ENCODE measurements around the gene OSBPL7.

OSBPL7 gene

GRCh38 chr17:47806913-47807255 lies 14.7 kb downstream of the OSBPL7 start:
- TF ChIP-seq Cebpa-rat (IDR thresholded peaks at IDR 0.05): no peak
- Histone ChIP-seq H3K9ac (no peak overlapping the region), H3K27me3 (no peaks in the 10 kb centered on the region), H3K4me1 (peaks cover 9 to 55% (median 38%) of the 10 kb centered on the region in 10 experiments), H3K9me3 (replicated peaks in 1 of 11) (no peaks in the 10 kb centered on the region), H3K27ac (0 out of 22 replicates have a peak overlapping the region, but pooled peaks of 1 of the 11 experiments have one; percentile 56), H4K20me1 (peaks cover 0 to 64% (median 0%) of the 10 kb centered on the region in 11 experiments; a peak in 7 of 22 replicates), H3K4me2 (peak overlapping the region in 5 of 11 experiments; percentile 53 to 89 (median 78); a peak in 7 of 22 replicates), H3K4me3 (no peak overlapping the region), H3K36me3 (peaks cover 43 to 53% (median 50%) of the 10 kb centered on the region in 11 experiments)

GRCh38 chr17:47806026-47806912 lies 15.3 kb downstream of the OSBPL7 start:
- Histone ChIP-seq H3K4me1 (peaks cover 9 to 57% (median 38%) of the 10 kb centered on the region in 10 experiments), H3K4me3 (no peak overlapping the region), H3K27me3 (no peaks in the 10 kb centered on the region), H4K20me1 (peaks cover 0 to 65% (median 0%) of the 10 kb centered on the region in 11 experiments; a peak in 7 of 22 replicates), H3K9me3 (replicated peaks in 1 of 11) (no peaks in the 10 kb centered on the region), H3K4me2 (peak overlapping the region; percentile 41 to 89 (median 68); a peak in 18 of 22 replicates), H3K27ac (peak overlapping the region in 4 of 11 experiments; percentile 10 to 56 (median 32); a peak in 5 of 22 replicates), H3K36me3 (peaks cover 39 to 48% (median 44%) of the 10 kb centered on the region in 11 experiments), H3K9ac (peak overlapping the region in 4 of 11 experiments; percentile 11 to 40 (median 22); a peak in 4 of 22 replicates)
- no peak for TF ChIP-seq Cebpa-rat (IDR thresholded peaks at IDR 0.05)

GRCh38 chr17:47804461-47804860 lies 17.1 kb downstream of the OSBPL7 start:
- Histone ChIP-seq H3K36me3 (peaks cover 26 to 30% (median 28%) of the 10 kb centered on the region in 11 experiments), H4K20me1 (peaks cover 0 to 54% (median 0%) of the 10 kb centered on the region in 11 experiments; a peak in 6 of 22 replicates), H3K9me3 (replicated peaks in 1 of 11) (no peaks in the 10 kb centered on the region), H3K4me1 (peaks cover 9 to 57% (median 33%) of the 10 kb centered on the region in 10 experiments), H3K27ac (no peak overlapping the region), H3K4me2 (peak overlapping the region in 7 of 11 experiments; percentile 53 to 89 (median 75); a peak in 13 of 22 replicates), H3K4me3 (no peak overlapping the region), H3K27me3 (no peaks in the 10 kb centered on the region), H3K9ac (no peak overlapping the region)
- no peak for TF ChIP-seq Cebpa-rat (IDR thresholded peaks at IDR 0.05)

- H3K4me1 ChIP-seq: peaks cover 9 to 57% (median 33%) of the 10 kb centered on the region in 10 experiments
- TF ChIP-seq Cebpa-rat (IDR thresholded peaks at IDR 0.05): no peak
- peaks cover 19 to 23% (median 21%) of the 10 kb centered on the region in 11 experiments for H3K36me3 ChIP-seq
- no peak overlapping the region for H3K9ac ChIP-seq
- H3K27ac ChIP-seq: no peak overlapping the region
- peak overlapping the region in 2 of 11 experiments; percentile 68 to 87; a peak in 3 of 22 replicates for H3K4me2 ChIP-seq
- no peaks in the 10 kb centered on the region for H3K9me3 ChIP-seq (replicated peaks in 1 of 11)
- no peaks in the 10 kb centered on the region for H3K27me3 ChIP-seq
- no peak overlapping the region for H3K4me3 ChIP-seq
- peaks cover 0 to 47% (median 0%) of the 10 kb centered on the region in 11 experiments; a peak in 6 of 22 replicates for H4K20me1 ChIP-seq
These were observed 17.8 kb downstream of the OSBPL7 start for GRCh38 chr17:47803751-47804150.

GRCh38 chr17:47803201-47803600 lies 18.4 kb downstream of the OSBPL7 start:
- H3K9ac ChIP-seq: no peak overlapping the region
- H3K4me2 ChIP-seq: peak overlapping the region in 1 of 11 experiments; percentile 87; a peak in 2 of 22 replicates
- H4K20me1 ChIP-seq: peaks cover 0 to 44% (median 0%) of the 10 kb centered on the region in 11 experiments; a peak in 6 of 22 replicates
- no peak overlapping the region for H3K27ac ChIP-seq
- TF ChIP-seq Cebpa-rat (IDR thresholded peaks at IDR 0.05): no peak
- H3K9me3 ChIP-seq (replicated peaks in 1 of 11): no peaks in the 10 kb centered on the region
- peaks cover 9 to 57% (median 33%) of the 10 kb centered on the region in 10 experiments for H3K4me1 ChIP-seq
- H3K36me3 ChIP-seq: peaks cover 14 to 17% (median 16%) of the 10 kb centered on the region in 11 experiments
- no peaks in the 10 kb centered on the region for H3K27me3 ChIP-seq
- no peak overlapping the region for H3K4me3 ChIP-seq

- Histone ChIP-seq H4K20me1 (peaks cover 0 to 37% (median 0%) of the 10 kb centered on the region in 11 experiments; a peak in 6 of 22 replicates), H3K4me3 (no peak overlapping the region), H3K4me2 (peak overlapping the region in 5 of 11 experiments; percentile 20 to 45 (median 36); a peak in 5 of 22 replicates)
These were observed 19.1 kb downstream of the OSBPL7 start for GRCh38 chr17:47802341-47803022.

GRCh38 chr17:47801906-47802305 lies 19.7 kb downstream of the OSBPL7 start:
- Histone ChIP-seq H4K20me1 (peaks cover 0 to 31% (median 0%) of the 10 kb centered on the region in 11 experiments; a peak in 6 of 22 replicates), H3K9ac (no peak overlapping the region)
- TF ChIP-seq Cebpa-rat (IDR thresholded peaks at IDR 0.05): no peak

More at GRCh38 chr17:47802341-47803022, 19.1 kb downstream of the OSBPL7 start:
- Histone ChIP-seq H3K27ac (no peak overlapping the region), H3K9ac (no peak overlapping the region), H3K9me3 (replicated peaks in 1 of 11) (no peaks in the 10 kb centered on the region), H3K4me1 (peaks cover 9 to 57% (median 33%) of the 10 kb centered on the region in 10 experiments), H3K36me3 (peaks cover 6 to 10% (median 9%) of the 10 kb centered on the region in 11 experiments; a peak in 21 of 22 replicates), H3K27me3 (no peaks in the 10 kb centered on the region)
- no peak for TF ChIP-seq Cebpa-rat (IDR thresholded peaks at IDR 0.05)

GRCh38 chr17:47801176-47801765 lies 20.3 kb downstream of the OSBPL7 start:
- peaks cover 0 to 25% (median 0%) of the 10 kb centered on the region in 11 experiments; a peak in 6 of 22 replicates for H4K20me1 ChIP-seq
- peaks cover 9 to 49% (median 29%) of the 10 kb centered on the region in 10 experiments for H3K4me1 ChIP-seq
- no peak overlapping the region for H3K4me3 ChIP-seq
- H3K36me3 ChIP-seq: no peaks in the 10 kb centered on the region
- no peaks in the 10 kb centered on the region for H3K27me3 ChIP-seq
- H3K27ac ChIP-seq: no peak overlapping the region
- TF ChIP-seq Cebpa-rat (IDR thresholded peaks at IDR 0.05): no peak
- H3K9ac ChIP-seq: no peak overlapping the region
- no peaks in the 10 kb centered on the region for H3K9me3 ChIP-seq (replicated peaks in 1 of 11)
- no peak overlapping the region for H3K4me2 ChIP-seq

More at GRCh38 chr17:47801906-47802305, 19.7 kb downstream of the OSBPL7 start:
- Histone ChIP-seq H3K27me3 (no peaks in the 10 kb centered on the region), H3K4me3 (no peak overlapping the region), H3K36me3 (peaks cover under 1 to 4% (median 3%) of the 10 kb centered on the region in 11 experiments; a peak in 17 of 22 replicates), H3K27ac (no peak overlapping the region), H3K9me3 (replicated peaks in 1 of 11) (no peaks in the 10 kb centered on the region), H3K4me1 (peaks cover 9 to 55% (median 32%) of the 10 kb centered on the region in 10 experiments), H3K4me2 (peak overlapping the region in 5 of 11 experiments; percentile 20 to 45 (median 36); a peak in 5 of 22 replicates)

All from BLaER1 treated with 17β-estradiol and CSF1 and Interleukin-3, amounts not matched to agents 10 nM and 100 nM (cell line).